Colonic mucosa (tissue), 4 donors: ENCODE data around the gene PCCA. TPM values are rescaled to one million over a fixed set of nuclear protein-coding genes. Genes with fewer than 3 reads are reported as not detected.

Experiments used
- DNase-seq: peaks from one replicate; pipeline ENCODE4 v3.0.0-alpha.2; 2020
- H3K27ac ChIP-seq: fragments of 200-600 bp; one replicate; pipeline ENCODE4 v1.8.0; 2021
- H3K27me3 ChIP-seq: fragments of 200-600 bp; one replicate; pipeline ENCODE4 v1.8.0; 2021
- H3K36me3 ChIP-seq: fragments of 200-600 bp; one replicate; pipeline ENCODE4 v1.8.0; 2021
- H3K4me1 ChIP-seq: fragments of 200-600 bp; one replicate; pipeline ENCODE4 v1.8.0; 2021; ENCODE audit warnings: mild to moderate bottlenecking
- H3K4me3 ChIP-seq: fragments of 200-600 bp; one replicate; pipeline ENCODE4 v1.8.0; 2021
- H3K9ac ChIP-seq, 2 donors: one replicate each; pipeline ENCODE4 v1.7.0; 2013; ENCODE audit warnings: control low read depth in 2 of 2, low read depth in 2 of 2, low read length in 2 of 2
- H3K9me3 ChIP-seq: fragments of 200-600 bp; one replicate; pipeline ENCODE4 v1.8.0; 2021
- intact Hi-C: fragments of 100-400 bp; cut with DNase I; formaldehyde crosslinking; loops from one replicate; pipeline ENCODE4 v1.14.1; 2022
- total RNA-seq, 2 donors: library from RNA; stranded (reverse); fragmentation: NEBNext Ultra II Directional in 1 of 2; extraction: Animal tissue kit (Norgen Biotek cat#: 25700) in 1 of 2; gene quantifications; one replicate each; pipeline ENCODE4 v1.2.1, GENCODE V29; 2021
- TF ChIP-seq, protein P1 (sequence below): fragments of 200-600 bp; IDR thresholded peaks from one replicate; pipeline ENCODE4 v1.8.0; 2022; ENCODE audit warnings: antibody characterized with exemption, mild to moderate bottlenecking
- donor health status: healthy.
- donor health status: DM: no; HTN: no; CAD: no.
- donor health status: DM: no; HTN: no; CAD: no.

Gene PCCA
- total RNA-seq, 2 donors from 2014 or later = 65.5 to 109 TPM

DNA sequence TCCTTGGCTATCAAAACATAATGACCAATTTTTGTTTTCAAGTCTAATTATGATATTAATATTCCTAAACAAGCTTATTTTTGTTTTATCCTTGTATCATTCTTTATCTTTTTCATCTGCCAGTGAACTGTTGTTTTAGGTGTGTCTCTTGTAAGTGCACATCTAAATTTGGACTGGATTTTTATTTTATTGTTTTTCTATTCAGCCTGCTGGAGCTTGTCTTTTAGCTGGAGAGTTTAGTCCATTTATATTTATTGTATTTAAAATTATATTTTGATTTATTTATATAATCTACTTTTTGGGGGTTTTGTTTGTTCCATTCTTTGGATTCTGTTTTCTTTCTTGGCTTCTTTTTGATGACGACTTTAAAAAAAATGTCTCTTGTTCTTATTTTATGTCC is 159.0 kb downstream of the PCCA start:
- no peaks in the 10 kb centered on the region for H3K36me3 ChIP-seq
- H3K9me3 ChIP-seq = no peaks in the 10 kb centered on the region
- no peak for DNase-seq
- intact Hi-C loops = no loop called here
- no peaks in the 10 kb centered on the region for H3K4me1 ChIP-seq
- TF ChIP-seq, protein P1, sequence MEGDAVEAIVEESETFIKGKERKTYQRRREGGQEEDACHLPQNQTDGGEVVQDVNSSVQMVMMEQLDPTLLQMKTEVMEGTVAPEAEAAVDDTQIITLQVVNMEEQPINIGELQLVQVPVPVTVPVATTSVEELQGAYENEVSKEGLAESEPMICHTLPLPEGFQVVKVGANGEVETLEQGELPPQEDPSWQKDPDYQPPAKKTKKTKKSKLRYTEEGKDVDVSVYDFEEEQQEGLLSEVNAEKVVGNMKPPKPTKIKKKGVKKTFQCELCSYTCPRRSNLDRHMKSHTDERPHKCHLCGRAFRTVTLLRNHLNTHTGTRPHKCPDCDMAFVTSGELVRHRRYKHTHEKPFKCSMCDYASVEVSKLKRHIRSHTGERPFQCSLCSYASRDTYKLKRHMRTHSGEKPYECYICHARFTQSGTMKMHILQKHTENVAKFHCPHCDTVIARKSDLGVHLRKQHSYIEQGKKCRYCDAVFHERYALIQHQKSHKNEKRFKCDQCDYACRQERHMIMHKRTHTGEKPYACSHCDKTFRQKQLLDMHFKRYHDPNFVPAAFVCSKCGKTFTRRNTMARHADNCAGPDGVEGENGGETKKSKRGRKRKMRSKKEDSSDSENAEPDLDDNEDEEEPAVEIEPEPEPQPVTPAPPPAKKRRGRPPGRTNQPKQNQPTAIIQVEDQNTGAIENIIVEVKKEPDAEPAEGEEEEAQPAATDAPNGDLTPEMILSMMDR = no peak
- H3K9ac ChIP-seq = no peak overlapping the region
- no peaks in the 10 kb centered on the region for H3K27me3 ChIP-seq
- H3K4me3 ChIP-seq = no peak overlapping the region
- no peak overlapping the region for H3K27ac ChIP-seq

GRCh38 chr13:100254002-100254401 is 165.1 kb downstream of the PCCA start:
- Histone ChIP-seq H3K9me3 (no peaks in the 10 kb centered on the region), H3K36me3 (no peaks in the 10 kb centered on the region), H3K27ac (no peak overlapping the region), H3K9ac (no peak overlapping the region), H3K27me3 (no peaks in the 10 kb centered on the region), H3K4me3 (no peak overlapping the region), H3K4me1 (no peaks in the 10 kb centered on the region)
- TF ChIP-seq, protein P1 = no peak
- DNase-seq = no peak
- intact Hi-C loops = no loop called here

GRCh38 chr13:100262404-100262803 is 173.5 kb downstream of the PCCA start:
- intact Hi-C loops = no loop called here
- no peaks in the 10 kb centered on the region for H3K4me1 ChIP-seq
- H3K27me3 ChIP-seq = no peaks in the 10 kb centered on the region
- DNase-seq = no peak
- H3K36me3 ChIP-seq = no peaks in the 10 kb centered on the region
- no peaks in the 10 kb centered on the region for H3K9me3 ChIP-seq
- no peak overlapping the region for H3K27ac ChIP-seq
- TF ChIP-seq, protein P1 = no peak
- no peak overlapping the region for H3K9ac ChIP-seq
- no peak overlapping the region for H3K4me3 ChIP-seq

DNA sequence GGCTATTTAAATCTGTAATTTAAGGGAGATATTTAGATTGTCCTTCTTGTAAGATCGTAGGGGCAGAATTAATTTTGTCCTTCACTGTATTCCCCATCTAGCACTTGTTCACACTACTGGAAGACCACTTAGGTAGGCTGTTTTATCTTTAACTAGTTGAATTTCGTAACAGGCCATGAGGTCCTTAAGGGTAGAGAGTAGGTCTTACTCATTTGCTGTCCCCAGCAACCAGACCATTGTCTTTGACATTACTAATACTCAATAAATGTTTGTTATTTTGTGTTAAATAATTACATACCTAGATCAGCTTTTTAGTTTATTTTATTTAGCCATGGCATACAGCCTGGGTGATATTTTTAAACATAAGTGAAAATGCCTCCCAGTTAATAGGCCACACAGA is 177.1 kb downstream of the PCCA start:
- no peaks in the 10 kb centered on the region for H3K9me3 ChIP-seq
- TF ChIP-seq, protein P1 = no peak
- intact Hi-C loops = no loop called here

DNA sequence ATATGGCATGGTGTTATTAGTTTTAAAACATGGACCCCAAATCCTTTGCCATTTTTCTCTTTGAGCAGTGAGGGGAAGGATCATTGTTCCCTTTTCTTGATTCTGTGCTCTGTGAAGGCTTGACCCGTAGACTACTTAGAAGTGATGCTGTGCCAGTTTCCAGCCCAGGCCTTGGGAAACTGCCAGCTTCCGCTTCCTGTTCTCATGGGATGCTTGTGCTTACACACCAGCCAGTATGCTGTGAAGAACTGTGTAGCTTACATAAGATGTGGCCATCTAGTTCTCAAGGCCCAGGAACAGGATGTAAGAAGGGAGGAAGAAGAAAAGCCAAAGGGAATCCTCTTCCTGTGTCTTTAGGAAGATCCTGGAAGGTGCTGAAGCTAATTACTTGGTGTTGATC is 180.9 kb downstream of the PCCA start:
- peak; percentile 62 for DNase-seq
- no peak overlapping the region for H3K27ac ChIP-seq
- intact Hi-C loops = no loop called here
- no peak overlapping the region for H3K4me3 ChIP-seq
- no peak overlapping the region for H3K9ac ChIP-seq
- TF ChIP-seq, protein P1 = no peak
- no peaks in the 10 kb centered on the region for H3K27me3 ChIP-seq
- no peaks in the 10 kb centered on the region for H3K36me3 ChIP-seq
- H3K9me3 ChIP-seq = no peaks in the 10 kb centered on the region
- no peaks in the 10 kb centered on the region for H3K4me1 ChIP-seq

More for the DNA sequence above, 177.1 kb downstream of the PCCA start:
- no peak for DNase-seq
- Histone ChIP-seq H3K4me1 (no peaks in the 10 kb centered on the region), H3K9ac (no peak overlapping the region), H3K4me3 (no peak overlapping the region), H3K27me3 (no peaks in the 10 kb centered on the region), H3K36me3 (no peaks in the 10 kb centered on the region), H3K27ac (no peak overlapping the region)

GRCh38 chr13:100273138-100273537 is 184.2 kb downstream of the PCCA start:
- no peak overlapping the region for H3K27ac ChIP-seq
- H3K9ac ChIP-seq = no peak overlapping the region
- no peaks in the 10 kb centered on the region for H3K4me1 ChIP-seq
- no peaks in the 10 kb centered on the region for H3K27me3 ChIP-seq
- H3K4me3 ChIP-seq = no peak overlapping the region
- no peaks in the 10 kb centered on the region for H3K9me3 ChIP-seq
- DNase-seq = no peak
- no peaks in the 10 kb centered on the region for H3K36me3 ChIP-seq
- intact Hi-C loops = no loop called here
- TF ChIP-seq, protein P1 = no peak
